HG03457 (cell line): Measurements from ENCODE around the gene DCLRE1C.
"Not testable (repeated sequence)": the region's sequence is repeated elsewhere in the genome, so short reads cannot be mapped to it uniquely, and the experiment has no call there.

Experiments used
- ATAC-seq: cut with Tn5 transposase; IDR thresholded peaks from one replicate; pipeline ENCODE4 v1.9.1; 2021; ENCODE audit warnings: moderate number of reproducible peaks; ENCODE audit not compliant: unreplicated experiment

DCLRE1C gene

DNA sequence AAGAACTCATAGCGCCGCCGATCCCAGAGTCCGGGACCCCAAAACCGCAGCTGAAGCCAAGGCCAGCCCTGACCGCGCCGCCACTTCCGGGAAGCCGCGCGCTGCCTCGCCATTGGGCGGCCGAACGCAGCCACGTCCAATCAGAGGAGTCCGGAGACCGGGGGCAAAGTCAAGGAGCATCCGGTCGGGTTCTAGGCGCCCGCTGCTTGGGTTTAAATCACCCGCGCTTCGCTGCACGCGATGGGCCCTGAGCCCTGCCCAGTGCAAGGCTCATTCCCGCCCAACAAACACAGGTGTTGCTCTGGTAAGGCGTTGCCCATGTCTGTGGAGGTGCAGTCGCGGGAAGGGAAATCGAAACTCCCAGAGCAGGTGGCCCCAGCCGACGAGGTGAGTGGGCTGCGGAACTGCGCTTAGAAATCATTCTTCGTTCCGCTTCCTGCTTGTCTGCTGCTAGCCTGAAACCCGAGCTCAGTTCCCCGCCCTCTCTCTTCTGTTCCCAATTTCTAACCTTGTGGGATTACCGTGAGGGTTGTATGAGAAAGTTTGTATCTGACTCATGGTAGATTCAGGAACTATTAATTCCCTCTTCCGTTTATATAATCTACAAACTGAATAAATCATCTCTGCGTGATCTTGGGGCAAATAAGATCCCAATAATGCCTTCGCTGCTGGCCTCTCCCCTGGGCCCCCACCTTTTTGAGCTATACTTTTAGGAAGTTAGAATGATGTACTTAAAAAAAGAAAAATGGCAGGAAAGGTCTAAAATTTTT, at the start of gene DCLRE1C:
Gene DCLRE1C, minus strand, starts transcription at position 96 of the 770 bp plus-strand sequence. Its CDS starts 86 bp downstream, at position 10.
- peak; percentile 74 for ATAC-seq

DNA sequence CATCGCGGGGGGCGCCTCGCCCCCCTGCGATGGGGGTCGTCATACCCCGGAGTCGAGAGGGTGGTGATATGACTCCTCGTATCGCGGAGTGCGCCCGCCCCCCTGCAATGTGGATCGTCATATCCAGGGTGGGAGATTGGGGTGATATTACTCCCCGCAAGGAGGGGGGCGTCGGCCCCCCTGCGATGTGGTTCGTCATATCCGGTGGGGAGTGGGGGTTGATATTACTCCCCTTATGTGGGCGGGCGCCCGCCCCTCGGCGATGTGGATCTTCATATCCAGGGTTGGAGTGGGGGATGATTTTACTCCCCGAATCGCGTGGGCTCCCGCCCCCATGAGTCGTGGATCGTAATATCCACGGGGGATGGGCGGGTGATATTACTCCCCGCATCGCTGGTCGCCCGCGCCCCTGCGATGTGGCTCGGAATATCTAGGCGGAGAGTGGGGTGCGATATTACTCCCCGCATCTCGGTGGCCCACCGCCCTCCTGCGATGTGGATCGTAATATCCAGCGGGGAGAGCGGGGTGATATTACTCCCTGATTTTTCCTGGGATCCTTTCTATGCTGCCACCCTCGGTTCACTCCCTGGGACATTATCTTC, 42.2 kb upstream of the DCLRE1C start:
- no peak for ATAC-seq

DNA sequence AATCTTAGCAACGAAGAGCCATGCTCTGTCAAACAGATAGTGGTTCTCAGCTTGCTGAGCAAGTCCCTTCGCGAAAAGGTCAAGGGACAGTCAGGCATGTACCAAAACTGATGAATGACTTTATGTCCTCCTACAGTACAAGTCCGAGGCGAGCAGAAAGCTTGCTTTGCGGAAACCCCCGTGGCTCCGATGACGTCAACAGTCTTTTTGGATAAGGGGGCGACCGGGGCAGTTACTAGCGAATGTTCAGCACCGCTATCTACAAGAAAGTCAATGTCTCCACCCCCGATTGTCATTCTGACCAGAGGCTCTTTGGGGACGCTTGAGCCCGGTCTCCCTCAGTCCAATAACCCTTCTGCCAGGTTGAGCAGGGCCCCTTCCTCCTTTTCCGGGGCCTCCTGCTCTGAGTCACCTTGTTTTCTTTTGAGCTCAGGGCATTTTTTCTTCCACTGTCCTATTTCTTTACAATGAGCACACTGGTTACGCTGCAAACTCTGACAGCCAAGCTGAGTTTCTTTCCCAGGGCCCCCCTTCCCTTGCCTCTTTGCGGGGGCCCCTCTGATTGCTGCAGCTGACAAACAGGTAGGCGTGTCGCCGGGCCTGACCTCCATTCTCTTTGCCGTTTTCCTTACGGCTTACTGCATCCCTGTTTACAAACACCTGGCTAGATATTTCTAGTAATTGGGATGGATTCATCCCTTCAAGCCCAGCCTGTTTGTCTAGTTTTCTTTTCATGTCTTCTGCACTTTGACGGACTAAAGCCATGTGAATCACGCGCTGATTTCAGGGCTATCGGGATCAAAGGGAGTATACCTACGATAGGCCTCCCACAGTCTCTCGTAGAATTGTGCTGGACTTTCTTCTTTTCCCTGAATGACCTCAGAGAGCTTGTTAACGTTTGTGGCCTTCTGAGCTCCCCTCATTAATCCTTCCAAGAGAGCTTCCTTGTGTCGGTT, 39.9 kb upstream of the DCLRE1C start:
- not testable (repeated sequence) for ATAC-seq

DNA sequence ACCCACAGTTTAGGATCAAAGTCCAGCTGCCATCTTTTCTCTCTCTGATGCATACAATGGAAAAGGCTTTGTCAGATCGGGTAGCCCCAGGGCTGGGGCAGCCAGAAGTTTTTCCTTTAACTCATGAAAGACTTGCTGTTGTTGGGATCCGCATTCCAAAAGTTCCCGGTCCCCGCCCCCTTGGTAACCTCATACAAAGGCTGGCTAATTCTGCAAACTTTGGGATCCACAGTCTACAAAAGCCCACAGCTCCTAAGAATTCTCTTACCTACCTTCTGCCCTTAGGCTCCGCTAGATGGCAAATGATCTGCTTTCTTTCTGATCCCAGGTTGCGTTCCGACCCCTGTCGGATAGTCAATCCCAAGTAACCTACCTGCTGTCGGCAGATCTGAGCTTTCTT, 38.4 kb upstream of the DCLRE1C start:
- not testable (repeated sequence) for ATAC-seq

DNA sequence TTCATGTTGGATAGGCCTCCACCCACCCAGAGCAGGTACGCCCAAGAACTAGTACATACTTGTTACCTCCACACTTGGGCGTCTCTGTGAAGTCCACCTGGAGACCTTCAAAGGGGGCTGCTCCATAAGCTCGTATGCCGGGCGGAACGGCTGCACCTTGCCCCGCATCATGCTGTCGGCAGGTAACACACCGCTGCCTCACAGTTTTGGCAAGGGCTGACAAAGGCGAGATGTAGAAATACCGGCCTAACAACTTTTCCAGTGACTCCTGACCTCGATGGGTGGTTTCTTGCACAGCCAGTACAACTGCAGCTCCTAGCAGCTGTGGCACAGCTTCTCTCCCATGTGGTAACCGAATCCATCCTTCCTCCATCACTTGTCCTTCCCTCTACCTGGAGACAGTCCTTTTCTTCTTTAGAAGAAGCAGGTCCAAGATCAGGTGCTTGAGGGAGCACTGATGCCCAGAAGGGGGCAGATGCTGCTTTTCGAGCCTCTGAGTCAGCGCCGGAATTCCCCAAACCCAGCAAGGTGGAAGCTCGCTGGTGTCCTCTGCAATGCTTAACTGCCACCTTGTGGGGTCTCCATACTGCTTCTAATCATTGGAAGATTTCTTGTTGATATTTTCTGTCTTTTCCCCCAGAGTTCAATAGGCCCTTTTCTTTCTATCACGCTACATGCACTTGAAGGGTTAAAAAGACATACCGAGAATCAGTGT, 37.3 kb upstream of the DCLRE1C start:
- ATAC-seq: not testable (repeated sequence)

DNA sequence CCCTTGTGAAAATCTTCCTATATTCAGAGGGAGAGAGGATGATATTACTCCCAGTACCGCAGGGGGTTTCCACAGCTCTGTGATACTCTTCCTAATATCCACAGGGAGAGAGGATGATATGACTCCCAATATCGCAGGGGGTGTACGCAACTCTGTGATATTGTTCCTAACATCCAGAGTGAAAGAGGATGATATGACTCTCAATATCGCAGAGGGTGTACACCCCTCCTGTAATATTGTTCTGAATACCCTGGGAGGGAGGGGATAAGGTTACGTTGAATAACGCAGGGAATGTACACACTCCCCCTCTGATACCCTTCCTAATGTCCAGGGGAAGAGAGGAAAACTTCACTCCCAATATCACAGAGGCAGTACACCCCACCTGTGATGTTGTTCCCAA, 35.7 kb upstream of the DCLRE1C start:
- ATAC-seq: not testable (repeated sequence)

DNA sequence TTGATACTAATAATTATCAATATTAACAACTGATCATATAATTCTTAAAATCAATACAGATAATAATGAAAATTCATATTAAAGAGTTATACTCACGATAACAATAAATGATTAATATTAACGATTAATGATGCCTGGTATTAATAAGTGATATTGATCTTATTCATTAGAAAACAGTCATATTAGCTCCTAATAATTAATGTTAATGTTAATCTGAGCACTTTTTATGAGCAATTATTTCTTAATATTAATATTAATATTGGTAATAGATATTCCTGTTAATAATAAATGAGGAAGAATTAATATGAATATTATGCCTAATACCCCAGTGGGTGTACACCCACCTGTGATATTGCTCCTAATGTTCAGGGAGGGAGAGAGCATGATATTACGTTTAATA, 28.8 kb upstream of the DCLRE1C start:
- no peak for ATAC-seq

DNA sequence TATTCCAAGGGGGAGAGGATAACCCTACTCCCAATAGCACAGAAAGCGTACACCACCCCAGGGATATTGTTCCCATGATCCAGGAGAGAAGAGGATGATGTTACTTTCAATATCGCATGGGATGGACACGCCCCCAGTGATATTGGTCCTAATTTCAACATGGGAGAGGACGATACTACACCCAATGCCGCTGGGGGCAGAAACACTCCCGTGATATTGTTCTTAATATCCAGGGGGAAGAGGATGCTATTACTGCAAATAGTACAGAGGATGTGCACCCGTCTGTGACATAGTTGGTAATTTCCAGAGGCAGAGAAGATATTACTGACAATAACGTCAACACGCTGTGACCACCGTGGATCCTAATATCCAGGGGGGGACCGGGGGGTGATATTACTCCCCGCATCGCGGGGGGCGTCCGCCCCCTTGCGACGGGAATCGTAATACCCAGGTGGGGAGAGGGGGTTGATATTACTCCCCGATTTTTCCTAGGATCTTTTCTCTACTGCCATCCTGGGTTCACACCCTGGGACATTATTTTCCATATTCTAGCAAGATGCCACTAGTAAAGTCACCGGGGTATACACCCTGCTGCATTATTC, 21.9 kb upstream of the DCLRE1C start:
- ATAC-seq: no peak

DNA sequence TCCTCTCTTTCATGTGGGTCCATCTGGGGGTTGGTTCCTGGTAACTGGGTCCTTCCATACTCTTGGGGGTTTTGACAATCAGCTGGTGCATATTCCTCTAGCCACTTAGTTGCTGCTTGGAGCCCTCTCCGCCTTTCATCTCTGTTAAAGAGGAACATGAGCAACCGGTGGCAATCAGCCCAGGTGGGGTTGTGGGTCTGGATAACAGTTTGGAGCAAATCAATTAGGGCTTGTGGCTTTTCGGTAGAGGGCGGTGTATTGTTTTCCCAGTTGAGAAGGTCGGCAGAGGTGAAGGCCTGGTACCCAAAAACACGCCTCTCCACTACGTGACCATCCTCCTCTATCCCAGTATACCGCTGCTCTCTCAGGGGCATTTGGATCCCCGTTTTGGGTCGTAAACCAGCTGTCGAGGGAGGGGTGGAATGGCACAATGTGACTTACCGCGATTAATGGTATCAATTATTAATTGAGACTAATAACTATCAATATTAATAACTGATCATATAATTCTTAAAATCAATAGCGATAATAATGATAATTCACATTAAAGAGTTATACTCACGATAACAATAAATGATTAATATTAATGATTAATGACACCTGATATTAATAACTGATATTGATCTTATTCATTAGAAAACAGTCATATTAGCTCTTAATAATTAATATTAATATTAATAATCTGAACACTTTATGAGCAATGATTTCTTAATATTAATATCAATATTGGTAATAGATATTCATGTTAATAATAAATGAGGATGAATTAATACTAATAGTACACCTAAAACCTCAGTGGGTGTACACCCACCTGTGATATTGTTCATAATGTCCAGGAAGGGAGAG, 20.5 kb upstream of the DCLRE1C start:
- not testable (repeated sequence) for ATAC-seq

DNA sequence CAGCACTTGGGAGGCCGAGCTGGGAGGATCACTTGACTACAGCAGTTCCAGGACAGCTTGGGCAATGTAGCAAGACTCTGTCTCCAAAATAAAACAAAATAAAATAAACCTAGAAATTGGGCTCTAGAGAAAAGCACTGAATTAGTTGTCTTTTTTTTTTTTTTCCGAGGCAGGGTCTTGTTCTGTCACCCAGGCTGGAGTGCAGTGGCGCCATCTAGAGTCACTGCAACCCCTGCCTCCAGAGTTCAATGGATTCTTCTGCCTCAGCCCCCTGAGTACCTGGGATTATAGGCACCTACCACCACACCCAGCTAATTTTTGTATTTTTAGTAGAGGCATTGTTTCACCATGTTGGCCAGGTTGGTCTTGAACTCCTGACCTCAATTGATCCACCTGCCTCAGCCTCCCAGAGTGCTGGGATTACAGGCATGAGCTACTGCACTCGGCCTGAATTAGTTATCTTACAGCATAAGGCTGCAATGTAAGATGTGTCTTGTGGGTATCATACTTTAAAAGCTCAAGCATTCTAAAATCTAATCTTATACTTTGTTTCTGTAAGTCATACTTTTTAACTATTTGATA, 18.1 kb upstream of the DCLRE1C start:
- no peak for ATAC-seq

DNA sequence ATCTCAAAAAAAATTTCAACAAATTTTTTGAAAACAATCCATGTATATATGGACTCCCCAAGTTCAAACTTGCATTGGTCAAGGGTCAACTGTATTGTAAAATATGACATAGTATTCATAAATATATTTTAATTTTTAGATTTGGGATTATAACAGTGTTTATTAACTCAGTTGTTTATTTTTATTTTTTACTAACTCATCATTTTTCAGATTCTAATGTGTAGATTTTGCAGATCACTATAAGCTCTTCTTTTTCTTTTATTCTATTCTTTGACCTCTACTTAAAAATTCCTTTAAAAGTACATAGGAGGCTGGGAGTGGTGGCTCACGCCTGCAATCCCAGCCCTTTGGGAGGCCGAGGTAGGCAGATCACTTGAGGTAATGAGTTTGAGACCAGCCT, 14.0 kb upstream of the DCLRE1C start:
- no peak for ATAC-seq

DNA sequence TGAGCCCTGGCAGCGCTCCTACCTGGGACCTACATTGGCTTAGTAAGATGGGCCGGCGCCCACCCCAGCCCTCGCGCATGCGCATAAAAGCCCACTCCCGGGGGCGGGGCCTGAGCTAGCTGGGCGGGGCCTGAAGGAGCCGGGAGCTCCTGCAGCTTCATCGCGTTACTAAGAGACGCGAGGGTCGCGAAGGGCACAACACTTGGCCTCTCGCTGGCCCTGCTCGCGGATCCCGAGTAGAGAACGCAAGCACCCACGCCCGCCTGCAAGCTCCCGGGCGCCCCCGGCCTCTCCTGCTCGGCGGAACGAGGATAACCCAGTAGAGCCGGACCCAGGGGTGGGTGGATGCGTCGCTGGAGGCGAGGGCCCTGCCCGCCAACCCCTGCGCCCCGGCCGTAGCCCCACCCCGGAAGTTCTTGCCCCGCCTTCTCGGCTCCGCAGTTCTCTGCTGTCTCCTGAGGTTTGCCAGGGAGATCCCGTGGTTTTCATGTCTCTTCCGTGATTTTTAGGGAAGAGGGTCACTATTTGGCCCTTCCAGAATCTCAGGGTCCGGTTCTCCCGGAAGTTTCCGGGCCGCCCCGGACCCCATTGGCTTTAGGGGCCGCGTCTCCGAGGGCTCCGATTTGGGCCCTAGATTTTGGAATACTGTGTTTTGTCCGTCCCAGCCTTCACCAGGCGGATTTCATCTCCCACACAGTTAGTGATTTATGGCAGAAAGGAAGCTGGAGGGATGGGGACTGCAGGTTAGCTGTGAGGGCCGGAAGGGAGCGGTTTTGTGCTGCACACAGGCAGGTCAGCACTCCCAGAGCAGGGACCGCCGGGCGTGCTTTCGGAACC, 5.5 kb upstream of the DCLRE1C start, which contains the start of gene MEIG1:
Gene MEIG1, plus strand, starts transcription at position 168 of the 837 bp plus-strand sequence. CDS start 7,081 bp downstream, outside the sequence.
- peak; percentile 64 for ATAC-seq

DNA sequence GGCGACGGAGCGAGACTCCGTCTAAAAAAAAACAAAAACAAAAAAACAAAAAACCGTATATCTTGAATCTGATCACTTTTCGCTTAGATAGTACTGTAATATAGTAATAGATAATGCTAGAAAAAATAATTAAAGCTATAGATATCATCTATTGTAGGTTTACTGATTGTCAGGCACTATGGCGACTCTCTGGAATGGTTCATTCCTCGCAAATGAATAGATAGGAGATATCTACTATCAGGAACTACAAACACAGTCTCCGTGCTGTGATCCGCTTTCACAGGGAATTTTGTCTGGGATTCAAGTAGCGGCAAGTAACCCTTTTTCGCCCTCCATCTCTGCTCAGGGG, 5.0 kb upstream of the DCLRE1C start:
- ATAC-seq: no peak

DNA sequence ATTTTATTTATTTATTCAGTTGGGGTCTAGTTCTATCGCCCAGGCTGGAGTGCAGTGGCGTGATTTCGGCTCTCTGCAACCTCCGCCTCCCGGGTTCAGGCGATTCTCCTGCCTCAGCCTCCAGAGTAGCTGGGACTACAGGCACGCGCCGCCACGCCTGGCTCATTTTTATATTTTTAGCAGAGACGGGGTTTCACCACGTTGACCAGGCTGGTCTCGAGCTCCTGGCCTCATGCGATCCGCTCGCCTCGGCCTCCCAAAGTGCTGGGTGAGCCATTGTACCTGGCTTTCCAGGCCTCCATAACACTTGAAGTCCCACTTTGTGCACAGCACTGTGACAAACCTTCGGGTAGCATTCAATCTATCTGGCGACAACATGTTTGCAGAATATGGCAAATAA, 1.0 kb upstream of the DCLRE1C start:
- ATAC-seq: no peak

DNA sequence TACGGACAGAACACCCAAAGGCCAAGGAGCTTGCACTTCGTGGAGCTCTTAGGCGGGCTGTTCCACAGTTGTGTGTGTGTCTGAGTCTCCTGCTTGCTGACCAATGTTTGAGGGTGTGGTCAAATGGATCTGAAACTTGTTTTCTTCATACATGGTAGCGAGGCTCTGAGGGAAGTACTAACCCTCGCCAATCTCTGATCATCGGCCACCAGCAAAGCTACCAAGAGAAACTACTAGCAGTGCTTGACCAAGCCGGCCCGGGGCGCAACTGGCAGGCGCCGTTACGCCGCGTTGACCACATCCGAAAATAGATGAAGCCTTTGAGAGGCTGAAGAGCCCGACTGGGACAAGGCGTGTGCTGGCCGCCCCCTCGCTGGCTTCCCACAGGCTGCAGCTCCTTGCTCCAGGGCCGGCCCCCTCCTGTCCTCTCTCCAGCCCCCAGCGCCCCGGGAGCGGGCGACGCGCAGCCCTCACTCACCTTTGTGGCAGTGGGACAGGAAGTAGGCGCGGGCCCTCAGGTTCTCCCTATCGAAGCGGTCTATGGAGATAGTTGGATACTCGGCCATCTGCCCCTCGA, 384 bp downstream of the DCLRE1C start:
- peak; percentile 27 for ATAC-seq

DNA sequence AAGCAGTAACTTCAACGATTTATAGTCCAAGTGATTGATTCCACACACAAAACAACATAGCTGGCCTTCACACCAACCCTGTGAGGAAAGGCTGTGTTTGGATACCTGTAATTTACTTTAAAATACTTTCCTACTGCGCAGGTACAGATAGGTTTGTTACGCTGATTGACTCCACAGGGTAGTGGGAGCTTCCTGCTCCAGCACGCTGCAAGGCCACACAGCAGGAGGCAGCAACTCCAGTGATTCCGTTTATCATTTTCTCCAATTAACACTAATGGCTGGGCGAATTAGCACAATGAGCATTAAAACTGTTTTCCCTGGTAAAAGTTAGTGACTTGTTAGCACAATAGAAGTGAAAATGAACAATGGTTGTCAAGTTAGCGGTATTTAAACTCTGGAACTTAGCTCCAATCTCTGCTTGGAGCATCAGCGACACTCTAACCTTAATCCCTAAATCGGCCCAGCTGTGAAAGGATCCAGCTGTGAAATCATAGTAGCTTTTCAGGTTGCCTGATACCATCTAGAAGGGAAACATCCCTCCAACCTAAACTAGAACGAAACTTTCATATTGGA, 959 bp downstream of the DCLRE1C start:
- ATAC-seq: no peak

DNA sequence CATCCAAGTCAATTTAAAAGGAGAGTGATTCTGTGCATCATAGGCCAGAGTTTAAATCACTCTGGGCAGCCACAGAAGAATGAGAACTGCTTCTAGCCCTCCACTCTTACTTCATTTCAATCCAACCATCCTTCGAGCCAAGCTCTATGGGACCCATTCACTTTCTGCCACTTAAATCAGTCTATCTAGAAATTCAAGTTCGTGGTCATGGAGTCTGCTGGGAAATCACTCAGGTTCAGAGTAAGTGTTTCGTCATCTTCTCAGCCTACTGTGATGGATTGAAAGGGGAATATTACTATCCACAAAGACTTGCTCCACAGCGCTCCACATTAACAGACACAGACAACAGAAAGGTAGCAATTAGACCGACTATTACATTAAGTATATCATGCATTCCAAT, 4.6 kb downstream of the DCLRE1C start:
- no peak for ATAC-seq
